ENCODE data around the gene CCDC90B. TPM values are rescaled to one million over a fixed set of nuclear protein-coding genes. Genes with fewer than 3 reads are reported as not detected.

Gene CCDC90B
- total RNA-seq, 1 experiment from 2014 or later = 35.9 TPM

GRCh38 chr11:83221694-83222093, 64.5 kb downstream of the CCDC90B start:
- no peak overlapping the region for H4K5ac ChIP-seq (ENCODE audit: insufficient read length, low read depth, low read length)
- no peaks in the 10 kb centered on the region for H3K9me3 Mint-ChIP-seq
- H4K91ac ChIP-seq (ENCODE audit: insufficient read length, low read depth, low read length) = no peak overlapping the region
- H2BK120ac ChIP-seq (ENCODE audit: low read depth, low read length, poor library complexity, severe bottlenecking) = no peak overlapping the region
- no peak for TF ChIP-seq CTCF (conservative IDR thresholded peaks at IDR 0.05)
- no peak for DNase-seq
- no peaks in the 10 kb centered on the region for H3K79me1 ChIP-seq (ENCODE audit: insufficient read depth, low read depth, low read length, poor library complexity, severe bottlenecking)
- H3K27ac ChIP-seq (ENCODE audit: insufficient read length, low read depth, low read length) = no peak overlapping the region
- H3K4me3 Mint-ChIP-seq = no peak overlapping the region
- H3K4me1 ChIP-seq (ENCODE audit: insufficient read depth, low read length) = no peaks in the 10 kb centered on the region
- H3K9me3 ChIP-seq (ENCODE audit: control insufficient read depth, low read depth, low read length) = no peaks in the 10 kb centered on the region
- no peak overlapping the region for H3K4ac ChIP-seq (ENCODE audit: low read depth, low read length)
- H3K27me3 ChIP-seq (ENCODE audit: insufficient read depth, low read length) = 0 out of 2 replicates have a peak, but pooled peaks cover 2% of the 10 kb centered on the region
- no peaks in the 10 kb centered on the region for H3K4me1 Mint-ChIP-seq
- no peak overlapping the region for H3K56ac ChIP-seq (ENCODE audit: insufficient read length, low read depth, low read length)
- no peak overlapping the region for H3T11ph ChIP-seq (ENCODE audit: low read length)
- H2BK20ac ChIP-seq (ENCODE audit: low read depth, low read length, poor library complexity, severe bottlenecking) = no peak overlapping the region
- no peaks in the 10 kb centered on the region for H3K36me3 Mint-ChIP-seq (ENCODE audit: insufficient read depth in 1 of 3, low read depth in 3 of 3)
- H3K27me3 Mint-ChIP-seq (ENCODE audit: low read depth) = no peaks in the 10 kb centered on the region; the same call in 1 of the 2 replicates
- no peaks in the 10 kb centered on the region for H4K20me1 ChIP-seq (ENCODE audit: control insufficient read depth, insufficient read depth, insufficient read length)
- no peak overlapping the region for H2BK15ac ChIP-seq (ENCODE audit: low read depth, low read length)
- H3K18ac ChIP-seq (ENCODE audit: insufficient read length, low read depth, low read length) = no peak overlapping the region
- no peaks in the 10 kb centered on the region for H3K23me2 ChIP-seq (ENCODE audit: insufficient read length, low read depth, low read length, poor library complexity, severe bottlenecking)
- no peak overlapping the region for H3K27ac Mint-ChIP-seq
- no peak overlapping the region for H4K8ac ChIP-seq (replicated peaks; ENCODE audit: insufficient read length, low read depth, low read length)
- no peak overlapping the region for H3K23ac ChIP-seq (ENCODE audit: insufficient read length, low read depth, low read length)
- H2BK5ac ChIP-seq (ENCODE audit: insufficient read length, low read length) = no peak overlapping the region
- no peak overlapping the region for H3K4me2 ChIP-seq (ENCODE audit: insufficient read depth, insufficient read length, low read length)
- H3K14ac ChIP-seq (ENCODE audit: insufficient read depth, low read length) = no peak overlapping the region
- H2AK5ac ChIP-seq (ENCODE audit: insufficient read length, low read length) = no peak overlapping the region
- no peak overlapping the region for H3K9ac ChIP-seq (ENCODE audit: extremely low read depth, insufficient read length, low read length)
- H2BK12ac ChIP-seq (ENCODE audit: insufficient read length, low read depth, low read length) = no peak overlapping the region
- H3K79me2 ChIP-seq (ENCODE audit: insufficient read depth, low read length) = no peaks in the 10 kb centered on the region
- H2AFZ ChIP-seq (ENCODE audit: low read length) = no peak overlapping the region
